PC-9 (cell line): ENCODE measurements around the gene CAMTA1.

Experiments used
- EZH2 ChIP-seq: fragments of 200-600 bp; sonication (generic); IDR thresholded peaks from 2 replicates; pipeline ENCODE4 v1.8.0; 2017; ENCODE audit warnings: antibody characterized with exemption, low read depth
- TF ChIP-seq, protein P1 (sequence below): fragments of 200-600 bp; sonication (generic); conservative IDR thresholded peaks from 2 replicates; pipeline ENCODE4 v1.6.1; 2017; ENCODE audit warnings: mixed run types, antibody characterized with exemption, mild to moderate bottlenecking, moderate library complexity

DNA sequence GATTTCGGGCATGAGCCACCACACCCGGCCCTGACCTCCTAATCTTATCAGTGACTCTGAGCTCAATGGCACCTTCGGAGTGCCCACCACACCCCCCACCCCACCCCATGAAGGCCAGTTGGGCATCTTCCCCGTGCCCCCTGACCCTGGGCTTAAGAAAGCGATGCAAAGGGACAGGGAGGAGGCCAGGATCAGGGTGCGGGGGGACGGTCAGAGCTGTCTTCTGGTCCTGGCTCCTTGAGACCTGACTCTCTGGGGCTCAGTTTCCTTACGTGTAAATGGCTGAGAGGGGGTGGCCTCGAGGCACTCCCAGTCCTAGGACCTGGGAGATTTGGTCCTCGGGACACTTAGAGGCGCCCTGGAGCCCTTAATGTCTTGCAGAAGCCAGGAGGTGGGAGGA lies 881.9 kb downstream of the CAMTA1 start:
- TF ChIP-seq, protein P1, sequence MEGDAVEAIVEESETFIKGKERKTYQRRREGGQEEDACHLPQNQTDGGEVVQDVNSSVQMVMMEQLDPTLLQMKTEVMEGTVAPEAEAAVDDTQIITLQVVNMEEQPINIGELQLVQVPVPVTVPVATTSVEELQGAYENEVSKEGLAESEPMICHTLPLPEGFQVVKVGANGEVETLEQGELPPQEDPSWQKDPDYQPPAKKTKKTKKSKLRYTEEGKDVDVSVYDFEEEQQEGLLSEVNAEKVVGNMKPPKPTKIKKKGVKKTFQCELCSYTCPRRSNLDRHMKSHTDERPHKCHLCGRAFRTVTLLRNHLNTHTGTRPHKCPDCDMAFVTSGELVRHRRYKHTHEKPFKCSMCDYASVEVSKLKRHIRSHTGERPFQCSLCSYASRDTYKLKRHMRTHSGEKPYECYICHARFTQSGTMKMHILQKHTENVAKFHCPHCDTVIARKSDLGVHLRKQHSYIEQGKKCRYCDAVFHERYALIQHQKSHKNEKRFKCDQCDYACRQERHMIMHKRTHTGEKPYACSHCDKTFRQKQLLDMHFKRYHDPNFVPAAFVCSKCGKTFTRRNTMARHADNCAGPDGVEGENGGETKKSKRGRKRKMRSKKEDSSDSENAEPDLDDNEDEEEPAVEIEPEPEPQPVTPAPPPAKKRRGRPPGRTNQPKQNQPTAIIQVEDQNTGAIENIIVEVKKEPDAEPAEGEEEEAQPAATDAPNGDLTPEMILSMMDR = no peak
- no peak for TF ChIP-seq EZH2
